OCI-LY7 (cell line): Measurements from ENCODE around the gene S100PBP. TPM values are rescaled to one million over a fixed set of nuclear protein-coding genes. Genes with fewer than 3 reads are reported as not detected.

ENCODE experiments used
- BruUV-seq: library from RNA; stranded (reverse); fragments of 400-500 nt; replicated peaks from 2 replicates; lab custom pipeline; 2021; lab: Mats Ljungman, UMichigan
- CTCF ChIA-PET: fragments of 300-600 bp; sonication (Branson Sonifier 250); formaldehyde crosslinking; loops from one replicate; lab custom pipeline; 2022; ENCODE audit warnings: antibody characterized with exemption; ENCODE audit not compliant: unreplicated experiment; lab: Charles Lee
- POLR2A ChIA-PET: fragments of 300-600 bp; sonication (Branson Sonifier 250); formaldehyde crosslinking; loops from one replicate; lab custom pipeline; 2022; ENCODE audit warnings: antibody characterized with exemption; lab: Charles Lee
- DNase-seq: peaks from one replicate; pipeline ENCODE4 v3.0.0-alpha.2; 2015; ENCODE audit warnings: low spot score
- H2AFZ ChIP-seq: fragments of 200-600 bp; sonication (generic), shearing (Covaris generic); 2 replicates; pipeline ENCODE4 v1.6.1; 2014; ENCODE audit warnings: mild to moderate bottlenecking, antibody characterized with exemption, low read length, moderate library complexity
- H3K27ac ChIP-seq: fragments of 200-600 bp; sonication (generic); 2 replicates; pipeline ENCODE4 v1.5.1; 2014; ENCODE audit warnings: mixed run types, low read depth, mild to moderate bottlenecking, moderate library complexity, low read length, inconsistent platforms; ENCODE audit not compliant: poor library complexity, severe bottlenecking
- H3K36me3 ChIP-seq: fragments of 200-600 bp; sonication (generic); 2 replicates; pipeline ENCODE4 v1.6.1; 2014; ENCODE audit warnings: mild to moderate bottlenecking, antibody characterized with exemption, low read length, moderate library complexity, mixed read lengths; ENCODE audit not compliant: insufficient read depth
- H3K4me1 ChIP-seq: fragments of 200-600 bp; sonication (generic); 2 replicates; pipeline ENCODE4 v1.5.1; 2014; ENCODE audit warnings: mild to moderate bottlenecking, low read length; ENCODE audit not compliant: insufficient read depth, poor library complexity, severe bottlenecking
- H3K4me2 ChIP-seq: fragments of 200-600 bp; sonication (generic); 2 replicates; pipeline ENCODE4 v1.6.1; 2014; ENCODE audit warnings: mild to moderate bottlenecking, low read length
- H3K4me3 ChIP-seq: fragments of 200-600 bp; sonication (generic); 2 replicates; pipeline ENCODE4 v1.5.1; 2014; ENCODE audit warnings: mild to moderate bottlenecking, low read depth, low read length; ENCODE audit not compliant: poor library complexity, severe bottlenecking
- H3K79me2 ChIP-seq: fragments of 200-600 bp; sonication (generic); 2 replicates; pipeline ENCODE4 v1.6.1; 2016; ENCODE audit warnings: low read depth, mild to moderate bottlenecking, low read length, moderate library complexity, mixed read lengths; ENCODE audit not compliant: insufficient read depth
- H3K9me2 ChIP-seq: fragments of 200-600 bp; sonication (generic); 2 replicates; pipeline ENCODE4 v1.6.1; 2016; ENCODE audit warnings: mild to moderate bottlenecking, low read length, mixed read lengths; ENCODE audit not compliant: insufficient read depth
- H3K9me3 ChIP-seq: fragments of 200-600 bp; sonication (generic); 2 replicates; pipeline ENCODE4 v1.6.1; 2014; ENCODE audit warnings: mild to moderate bottlenecking, mixed run types, low read length, mixed read lengths
- H4K20me1 ChIP-seq: fragments of 200-600 bp; sonication (generic); 2 replicates; pipeline ENCODE4 v1.6.1; 2014; ENCODE audit warnings: mild to moderate bottlenecking, antibody characterized with exemption, low read length, moderate library complexity, mixed read lengths; ENCODE audit not compliant: insufficient read depth
- EZH2phosphoT487 ChIP-seq: fragments of 200-600 bp; sonication (generic); IDR thresholded peaks from 2 replicates; pipeline ENCODE4 v1.6.1; 2018; ENCODE audit warnings: low read depth, borderline replicate concordance, mild to moderate bottlenecking, mixed run types, antibody characterized with exemption, low read length, moderate library complexity, mixed read lengths
- intact Hi-C: fragments of 100-400 bp; cut with micrococcal nuclease; formaldehyde crosslinking; loops from one replicate; pipeline ENCODE4 v1.10.0; 2022; ENCODE audit not compliant: unreplicated experiment
- total RNA-seq, 2 experiments: library from RNA; depleted of rRNA in 1 of 2; stranded (reverse); fragments of >200 nt in 1 of 2; shearing (Covaris generic) in 1 of 2; gene quantifications; 2 replicates each; pipeline ENCODE4 v1.2.3, GENCODE V29; 2014 to 2022
- TF ChIP-seq, protein P1 (sequence below): fragments of 200-600 bp; sonication (generic); conservative IDR thresholded peaks from 2 replicates; pipeline ENCODE4 v1.5.1; 2014; ENCODE audit warnings: mild to moderate bottlenecking, antibody characterized with exemption, low read length, moderate library complexity, mixed read lengths

The S100PBP gene
- total RNA-seq, 2 experiments from 2014 or later = 72.1 to 136 TPM

DNA sequence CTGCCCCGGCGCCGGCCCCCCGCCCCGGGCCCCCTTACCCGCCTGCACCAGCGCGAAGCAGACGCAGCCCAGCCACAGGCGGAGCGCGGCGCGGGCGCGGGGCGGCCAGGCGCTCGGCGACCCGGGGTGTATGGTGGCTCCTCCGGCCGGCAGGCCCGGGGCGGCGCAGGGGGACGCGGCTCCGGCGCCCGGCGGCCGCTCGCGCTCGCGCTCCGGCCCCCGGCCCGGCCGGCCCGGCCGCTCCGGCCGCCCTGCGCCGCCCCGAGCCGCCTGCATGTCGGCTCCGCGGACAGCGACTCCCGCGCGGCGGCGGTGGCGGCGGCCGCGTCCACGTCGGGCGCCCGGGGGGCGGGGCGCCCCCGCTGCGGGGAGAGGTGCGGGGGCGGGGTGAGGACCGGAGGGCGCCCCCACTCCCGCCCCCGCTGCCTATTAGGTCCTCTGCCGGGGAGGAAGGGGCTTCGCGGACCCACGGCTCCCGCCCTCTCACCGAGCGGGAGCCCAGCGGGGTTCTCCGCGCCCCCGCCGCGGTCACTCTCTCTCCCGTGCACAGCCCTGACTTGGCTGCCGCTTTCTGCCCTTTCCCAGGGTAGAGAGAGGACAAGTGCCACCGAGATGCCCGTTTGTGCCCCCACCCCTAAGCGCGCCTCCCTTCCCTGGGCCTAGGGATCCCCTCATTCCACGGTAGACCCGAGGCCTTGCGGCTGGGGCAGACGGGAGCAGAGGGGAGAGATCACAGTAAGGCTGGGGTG lies 53.3 kb downstream of the S100PBP start, which contains the start of gene FNDC5:
Gene FNDC5 (minus strand): TSS at position 298 of the 749 bp plus-strand sequence.
- Histone ChIP-seq H3K4me3 (no peak within 1 kb of the TSS), H2AFZ (no peak within 1 kb of the TSS), H3K9me2 (no peaks in the 10 kb centered on the region), H3K79me2 (no peaks in the 10 kb centered on the region), H3K4me1 (peaks cover 32% of the 10 kb centered on the region), H3K4me2 (peak within 1 kb of the TSS; percentile 87; the same call in 1 of the 2 replicates), H3K9me3 (no peaks in the 10 kb centered on the region), H3K27ac (no peak within 1 kb of the TSS), H4K20me1 (no peaks in the 10 kb centered on the region), H3K36me3 (no peaks in the 10 kb centered on the region)
- no peak for DNase-seq
- BruUV-seq = no TSS peak
- CTCF ChIA-PET = no interaction called here
- intact Hi-C loops = no loop called here
- POLR2A ChIA-PET = interaction anchor here (2.0 kb wide), 1 partner anchor 10 kb away, joined by 4 read pairs; no protein-coding TSS in a partner anchor
- TF ChIP-seq, protein P1, sequence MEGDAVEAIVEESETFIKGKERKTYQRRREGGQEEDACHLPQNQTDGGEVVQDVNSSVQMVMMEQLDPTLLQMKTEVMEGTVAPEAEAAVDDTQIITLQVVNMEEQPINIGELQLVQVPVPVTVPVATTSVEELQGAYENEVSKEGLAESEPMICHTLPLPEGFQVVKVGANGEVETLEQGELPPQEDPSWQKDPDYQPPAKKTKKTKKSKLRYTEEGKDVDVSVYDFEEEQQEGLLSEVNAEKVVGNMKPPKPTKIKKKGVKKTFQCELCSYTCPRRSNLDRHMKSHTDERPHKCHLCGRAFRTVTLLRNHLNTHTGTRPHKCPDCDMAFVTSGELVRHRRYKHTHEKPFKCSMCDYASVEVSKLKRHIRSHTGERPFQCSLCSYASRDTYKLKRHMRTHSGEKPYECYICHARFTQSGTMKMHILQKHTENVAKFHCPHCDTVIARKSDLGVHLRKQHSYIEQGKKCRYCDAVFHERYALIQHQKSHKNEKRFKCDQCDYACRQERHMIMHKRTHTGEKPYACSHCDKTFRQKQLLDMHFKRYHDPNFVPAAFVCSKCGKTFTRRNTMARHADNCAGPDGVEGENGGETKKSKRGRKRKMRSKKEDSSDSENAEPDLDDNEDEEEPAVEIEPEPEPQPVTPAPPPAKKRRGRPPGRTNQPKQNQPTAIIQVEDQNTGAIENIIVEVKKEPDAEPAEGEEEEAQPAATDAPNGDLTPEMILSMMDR = no peak

DNA sequence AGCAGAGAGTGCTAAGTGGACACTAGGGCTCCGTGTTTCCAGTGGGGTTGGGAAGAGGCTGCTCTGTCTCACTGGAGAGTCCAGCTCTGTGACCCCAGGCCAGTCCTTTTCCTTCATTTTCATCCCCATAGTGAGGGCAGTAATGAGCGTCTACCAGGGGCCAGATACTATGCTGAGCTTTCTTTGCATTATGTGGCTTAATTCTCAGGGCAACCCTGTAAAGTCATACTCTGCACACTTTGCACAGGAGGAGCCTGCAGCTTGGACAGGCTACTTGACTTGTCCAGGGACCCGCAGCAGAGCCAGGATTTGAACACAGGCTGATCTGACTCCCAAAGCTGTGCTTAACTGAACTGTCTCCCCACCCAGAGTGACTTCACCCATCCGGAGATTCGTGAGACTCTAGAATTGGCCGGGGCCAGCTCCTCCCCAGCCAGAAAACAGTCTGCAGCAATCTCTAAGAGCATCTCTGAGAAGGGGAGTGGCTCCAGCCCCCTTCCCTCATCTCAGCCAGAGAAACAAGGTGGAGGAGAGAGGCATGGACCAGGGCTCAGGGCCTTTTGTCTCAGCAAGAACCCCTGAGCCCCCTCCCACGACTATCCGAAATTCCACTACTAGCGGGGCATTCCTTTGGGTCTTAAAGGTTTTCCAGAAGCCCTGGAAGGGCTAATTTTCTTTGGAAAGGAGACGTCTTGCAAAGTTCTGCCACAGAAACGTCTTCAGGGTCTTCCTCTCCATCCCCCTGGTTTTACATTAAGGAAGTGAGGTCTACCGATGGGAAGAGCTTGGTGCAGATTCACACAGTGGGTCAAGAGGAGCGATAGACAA lies 54.1 kb downstream of the S100PBP start:
- peak overlapping the region; percentile 33 for H3K4me3 ChIP-seq
- intact Hi-C loops = loop anchor here (1.0 to 2.0 kb wide), 3 partner anchors 53 to 351 kb away; no protein-coding TSS in a partner anchor
- no peak overlapping the region for H3K27ac ChIP-seq
- ChIA-PET POLR2A (interaction anchor here (2.0 kb wide), 1 partner anchor 11 kb away, joined by 4 read pairs; no protein-coding TSS in a partner anchor), CTCF (interaction anchor here (0.8 kb wide), 1 partner anchor 55 kb away, joined by 3 read pairs; no protein-coding TSS in a partner anchor)
- H3K4me2 ChIP-seq = peak overlapping the region; percentile 87
- H4K20me1 ChIP-seq = no peaks in the 10 kb centered on the region
- H2AFZ ChIP-seq = no peak overlapping the region
- no peaks in the 10 kb centered on the region for H3K9me3 ChIP-seq
- TF ChIP-seq EZH2phosphoT487 = 0 out of 2 replicates have a peak, but pooled peaks have one; percentile 69
- TF ChIP-seq, protein P1 = no peak
- H3K9me2 ChIP-seq = no peaks in the 10 kb centered on the region
- no TSS peak for BruUV-seq
- H3K79me2 ChIP-seq = no peaks in the 10 kb centered on the region
- H3K36me3 ChIP-seq = no peaks in the 10 kb centered on the region
- peaks cover 40% of the 10 kb centered on the region for H3K4me1 ChIP-seq
- no peak for DNase-seq
